Heart right ventricle (tissue), 16 donors: Measurements from ENCODE around the gene PPP1CA. TPM values are rescaled to one million over a fixed set of nuclear protein-coding genes. Genes with fewer than 3 reads are reported as not detected.

Experiments
- ATAC-seq, 8 donors: fragments of 200-7000 bp; cut with Tn5 transposase; one replicate each; pipeline ENCODE4 v1.9.1; 2020; ENCODE audit warnings: mild to moderate bottlenecking in 8 of 8, moderate library complexity in 8 of 8, moderate number of reproducible peaks in 1 of 8
- DNase-seq, 2 donors: peaks; one replicate each; pipeline ENCODE4 v3.0.0-alpha.2; 2020
- H3K27ac ChIP-seq, 10 donors: fragments of 200-600 bp; sonication (generic) in 2 of 10; one replicate each; pipeline versions ENCODE4 v1.5.0 to v1.8.0; 2020 to 2022; ENCODE audit warnings: mild to moderate bottlenecking in 3 of 10
- H3K27me3 ChIP-seq, 7 donors: fragments of 200-600 bp; one replicate each; pipeline ENCODE4 v1.8.0; 2021 to 2022; ENCODE audit warnings: mild to moderate bottlenecking in 2 of 7
- H3K36me3 ChIP-seq, 9 donors: fragments of 200-600 bp; sonication (generic) in 1 of 9; one replicate each; pipeline versions ENCODE4 v1.5.0 to v1.8.0; 2020 to 2022; ENCODE audit warnings: mild to moderate bottlenecking in 2 of 9
- H3K4me1 ChIP-seq, 9 donors: fragments of 200-600 bp; sonication (generic) in 1 of 9; one replicate each; pipeline versions ENCODE4 v1.5.0 to v1.8.0; 2020 to 2022; ENCODE audit warnings: mild to moderate bottlenecking in 4 of 9
- H3K4me3 ChIP-seq, 10 donors: fragments of 200-600 bp; sonication (generic) in 2 of 10; one replicate each; pipeline versions ENCODE4 v1.5.0 to v1.8.0; 2020 to 2022; ENCODE audit warnings: mild to moderate bottlenecking in 7 of 10, moderate library complexity in 2 of 10
- H3K9me3 ChIP-seq, 11 donors: fragments of 200-600 bp in 10 of 11; sonication (generic) in 2 of 11; one replicate each; pipeline versions ENCODE4 v1.5.0 to v1.8.0; 2013 to 2022; ENCODE audit warnings: mild to moderate bottlenecking in 2 of 11, control low read depth in 1 of 11, moderate library complexity in 1 of 11
- WGBS, 2 donors: extraction: QIAGEN DNeasy Blood & Tissue Kit; methylation state at CpG; one replicate each; pipeline ENCODE4 v1.1.7; 2013; ENCODE audit warnings: inconsistent platforms in 1 of 2; 5-methylcytosine and 5-hydroxymethylcytosine counted together
- intact Hi-C, 10 donors: fragments of 100-400 bp; cut with DNase I; formaldehyde crosslinking; loops; one replicate each; pipeline versions ENCODE4 v1.11.1 to v1.14.2; 2022
- polyA plus RNA-seq, 2 donors: library from polyadenylated mRNA; stranded (reverse); fragments of 200-250 nt; gene quantifications; one replicate each; pipeline ENCODE4 v1.2.3, GENCODE V29; 2013
- total RNA-seq, 10 donors: library from RNA; stranded (reverse); fragmentation: NEBNext Ultra II Directional in 3 of 10; extraction: Animal tissue kit (Norgen Biotek cat#: 25700) in 3 of 10; gene quantifications; one replicate each; pipeline versions ENCODE4 v1.2.1 to v1.2.4, GENCODE V29; 2021 to 2023
- TF ChIP-seq, protein P1 (sequence below), 9 donors: fragments of 200-600 bp; sonication (generic) in 2 of 9; IDR thresholded peaks; one replicate each; pipeline versions ENCODE4 v1.5.0 to v1.8.0; 2021 to 2022; ENCODE audit warnings: antibody characterized with exemption in 9 of 9, mild to moderate bottlenecking in 5 of 9, moderate library complexity in 1 of 9
- donor health status: Arrhythmogenic right ventricular cardiomyopathy.
- donor health status: ischemic (EF 13 %, LVEDD 7.1; RV severe dilation, severe dysfunction).
- donor health status: healthy with polysubstance abuse.
- donor health status: DM: no; HTN: yes; CAD: no.
- donor health status: DM: no; HTN: no; CAD: no.
- donor health status: ischemic (EF 25% LVEDD 6.9; RV normal size, moderate dysfunction).
- donor health status: ischemic (EF 25% LVEDD 5.7; RV mildly dilated, moderate dysfunction).
- donor health status: healthy.
- donor health status: DM: yes; HTN: yes; CAD: no.
- donor health status: Ischemic cardiomyopathy.
- donor health status: ischemic (EF 35%, LVEDD 5.7; RV mildly dilated, moderate dysfunction).
- donor health status: nonischemic (EF 11% LVEDD 7.7; RV severe dilation, severe dysfunction).
- donor health status: DM: yes; HTN: yes; CAD: no.
- donor health status: PGD.
- donor health status: ischemic (EF 29% LVEDD 5.4; RV normal size, mild dysfunction).
- donor health status: nonischemic (EF 23%, LVEDD 6.1; RV moderate dilation, normal function).

The PPP1CA gene
- total and polyA plus RNA-seq, 12 donors: 80.2 to 186 (median 103) TPM

DNA sequence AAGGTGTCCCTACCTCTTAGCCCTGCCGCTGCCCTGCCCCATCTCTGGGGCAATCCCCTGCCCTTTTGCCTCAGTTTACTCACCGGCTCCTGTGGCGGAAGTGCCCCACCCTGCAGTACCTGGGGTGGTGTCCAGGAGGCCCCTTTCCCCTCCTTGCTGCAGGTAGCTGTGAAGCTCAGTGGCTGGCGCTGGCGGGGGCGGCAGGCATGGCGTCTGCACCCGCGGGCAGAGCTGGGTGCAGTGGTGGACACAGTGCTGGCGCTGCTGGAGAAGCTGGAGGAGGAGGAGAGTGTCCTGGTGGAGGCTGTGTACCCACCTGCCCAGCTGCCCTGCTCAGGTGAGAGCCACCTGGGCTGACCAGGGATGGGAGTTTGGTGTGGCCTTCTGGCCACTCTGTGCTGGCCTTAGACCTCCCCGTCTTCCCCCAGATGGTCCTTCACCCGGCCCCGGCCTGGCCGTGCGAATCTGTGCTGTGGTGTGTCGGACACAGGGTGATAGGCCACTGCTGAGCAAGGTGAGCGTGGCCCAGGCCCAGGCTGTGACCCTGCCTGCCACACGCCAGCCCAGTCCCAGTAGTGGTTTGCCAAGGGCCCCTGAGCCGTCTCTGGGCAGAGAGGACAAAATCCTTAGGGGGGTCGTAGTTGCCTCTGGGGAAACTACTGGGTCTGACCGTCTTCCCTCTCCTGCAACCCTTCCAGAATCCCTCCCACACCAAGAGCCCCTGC is 17.8 kb upstream of the PPP1CA start:
- TF ChIP-seq, protein P1, sequence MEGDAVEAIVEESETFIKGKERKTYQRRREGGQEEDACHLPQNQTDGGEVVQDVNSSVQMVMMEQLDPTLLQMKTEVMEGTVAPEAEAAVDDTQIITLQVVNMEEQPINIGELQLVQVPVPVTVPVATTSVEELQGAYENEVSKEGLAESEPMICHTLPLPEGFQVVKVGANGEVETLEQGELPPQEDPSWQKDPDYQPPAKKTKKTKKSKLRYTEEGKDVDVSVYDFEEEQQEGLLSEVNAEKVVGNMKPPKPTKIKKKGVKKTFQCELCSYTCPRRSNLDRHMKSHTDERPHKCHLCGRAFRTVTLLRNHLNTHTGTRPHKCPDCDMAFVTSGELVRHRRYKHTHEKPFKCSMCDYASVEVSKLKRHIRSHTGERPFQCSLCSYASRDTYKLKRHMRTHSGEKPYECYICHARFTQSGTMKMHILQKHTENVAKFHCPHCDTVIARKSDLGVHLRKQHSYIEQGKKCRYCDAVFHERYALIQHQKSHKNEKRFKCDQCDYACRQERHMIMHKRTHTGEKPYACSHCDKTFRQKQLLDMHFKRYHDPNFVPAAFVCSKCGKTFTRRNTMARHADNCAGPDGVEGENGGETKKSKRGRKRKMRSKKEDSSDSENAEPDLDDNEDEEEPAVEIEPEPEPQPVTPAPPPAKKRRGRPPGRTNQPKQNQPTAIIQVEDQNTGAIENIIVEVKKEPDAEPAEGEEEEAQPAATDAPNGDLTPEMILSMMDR (IDR thresholded peaks at IDR 0.05): no peak
- peak overlapping the region in 3 of 10 donors; percentile 18 to 59 (median 55) for H3K4me3 ChIP-seq
- H3K27me3 ChIP-seq: peaks cover 0 to 19% (median 5%) of the 10 kb centered on the region in 7 donors
- no peaks in the 10 kb centered on the region for H3K9me3 ChIP-seq
- H3K27ac ChIP-seq: peak overlapping the region in 9 of 10 donors; percentile 76 to 98 (median 93)
- H3K36me3 ChIP-seq: no peaks in the 10 kb centered on the region
- WGBS, 2 donors: 94 to 96% methylated on average over 21 of the region's 21 CpGs
- H3K4me1 ChIP-seq: peaks cover 20 to 61% (median 48%) of the 10 kb centered on the region in 9 donors
- ATAC-seq: peak in 1 of 8 donors; percentile 0
- DNase-seq: no peak
- intact Hi-C loops: loop anchor here in 1 of 10 donors (10.0 kb wide), 1 partner anchor 65 kb away; the partner anchor contains the start of gene POLD4

- DNase-seq (peak; percentile 59 to 62), ATAC-seq (peak in 7 of 8 donors; percentile 4 to 69 (median 50))
- H3K36me3 ChIP-seq: no peaks in the 10 kb centered on the region
- H3K9me3 ChIP-seq: no peaks in the 10 kb centered on the region
- peaks cover 20 to 61% (median 48%) of the 10 kb centered on the region in 9 donors for H3K4me1 ChIP-seq
- H3K27ac ChIP-seq: peak overlapping the region; percentile 40 to 98 (median 92)
- intact Hi-C loops: no loop called here
- WGBS, 2 donors: 52 to 64% methylated on average over 26 of the region's 26 CpGs
- TF ChIP-seq, protein P1 (IDR thresholded peaks at IDR 0.05): no peak
- H3K27me3 ChIP-seq: peaks cover 0 to 26% (median 6%) of the 10 kb centered on the region in 7 donors
- H3K4me3 ChIP-seq: peak overlapping the region in 3 of 10 donors; percentile 14 to 20 (median 18)
Measured at GRCh38 chr11:67418476-67419281, 17.0 kb upstream of the PPP1CA start.

DNA sequence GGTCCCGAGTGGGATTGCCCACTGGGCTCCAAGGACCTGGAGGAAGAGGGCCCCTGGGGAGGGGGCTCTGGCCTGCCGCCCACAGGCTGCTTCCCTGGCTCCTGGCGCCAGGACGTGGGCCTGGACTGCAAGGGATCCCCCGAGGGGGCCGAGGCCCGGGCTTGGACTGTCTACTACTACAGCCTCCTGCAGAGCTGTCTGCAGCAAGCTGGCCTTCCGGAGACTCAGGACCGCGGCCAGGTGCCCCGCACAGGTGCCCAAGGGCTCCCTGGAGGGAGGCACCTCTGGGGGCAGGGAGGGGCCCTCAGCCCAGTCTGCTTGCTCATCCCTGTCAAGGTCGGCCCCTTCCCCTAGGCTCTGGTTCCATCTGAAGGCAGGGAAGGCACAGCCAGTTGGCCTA is 15.8 kb upstream of the PPP1CA start:
- Histone ChIP-seq H3K9me3 (no peaks in the 10 kb centered on the region), H3K4me1 (peaks cover 20 to 61% (median 48%) of the 10 kb centered on the region in 9 donors), H3K27me3 (peaks cover 0 to 32% (median 18%) of the 10 kb centered on the region in 7 donors), H3K4me3 (no peak overlapping the region), H3K27ac (peak overlapping the region in 9 of 10 donors; percentile 76 to 98 (median 93)), H3K36me3 (no peaks in the 10 kb centered on the region)
- intact Hi-C loops: no loop called here
- 82% methylated on average over 12 of the region's 12 CpGs for WGBS, 2 donors
- ATAC-seq: no peak
- no peak for DNase-seq
- TF ChIP-seq, protein P1 (IDR thresholded peaks at IDR 0.05): no peak
